ENCODE measurements around the gene SKI.

SKI gene

DNA sequence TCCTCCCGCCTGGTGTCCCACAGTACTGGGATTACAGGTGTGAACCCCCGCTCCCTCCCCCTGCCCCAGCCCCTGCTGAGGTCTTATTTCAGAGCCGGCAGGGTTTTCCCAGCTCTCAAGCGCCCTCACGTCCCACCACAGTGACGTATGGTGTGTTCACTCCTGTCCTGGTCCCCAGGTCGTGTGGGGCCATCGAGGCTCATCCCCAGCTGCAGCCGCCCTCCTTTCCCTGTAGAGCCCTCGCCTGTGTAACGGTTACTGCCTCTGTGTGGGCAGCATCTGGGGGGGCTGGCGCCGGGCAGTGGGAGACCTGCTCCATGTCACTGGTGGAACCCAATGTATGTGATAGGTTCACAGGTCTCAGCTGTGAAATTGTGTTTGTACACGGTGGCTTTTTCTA lies 23.2 kb downstream of the SKI start:
- Histone ChIP-seq H3K36me3 (ENCODE audit: control insufficient read depth, low read length) (peaks cover 4% of the 10 kb centered on the region; the same call in 1 of the 2 replicates), H3K4me1 (ENCODE audit: control insufficient read depth, low read length) (peaks cover 19% of the 10 kb centered on the region), H3K4me3 (ENCODE audit: low read length) (no peak overlapping the region), H3K27me3 (ENCODE audit: control insufficient read depth, low read length) (no peaks in the 10 kb centered on the region), H3K9me2 (replicated peaks; ENCODE audit: control insufficient read depth, low read length) (no peaks in the 10 kb centered on the region), H3F3A (ENCODE audit: control insufficient read depth, insufficient read depth) (peaks cover 19% of the 10 kb centered on the region), H3K79me2 (ENCODE audit: control insufficient read depth, low read length) (no peaks in the 10 kb centered on the region), H3K27ac (ENCODE audit: low read depth, low read length) (no peak overlapping the region), H3K4me2 (ENCODE audit: low read length) (no peak overlapping the region), H3K9me3 (ENCODE audit: control insufficient read depth, insufficient read depth, low read length) (peaks cover 43% of the 10 kb centered on the region), H4K20me1 (ENCODE audit: control insufficient read depth, insufficient read depth, low read depth, low read length) (no peaks in the 10 kb centered on the region)
- no peak for TF ChIP-seq EZH2phosphoT487 (IDR thresholded peaks at IDR 0.05; ENCODE audit: borderline replicate concordance, low read length)
- TF ChIP-seq, protein P1, sequence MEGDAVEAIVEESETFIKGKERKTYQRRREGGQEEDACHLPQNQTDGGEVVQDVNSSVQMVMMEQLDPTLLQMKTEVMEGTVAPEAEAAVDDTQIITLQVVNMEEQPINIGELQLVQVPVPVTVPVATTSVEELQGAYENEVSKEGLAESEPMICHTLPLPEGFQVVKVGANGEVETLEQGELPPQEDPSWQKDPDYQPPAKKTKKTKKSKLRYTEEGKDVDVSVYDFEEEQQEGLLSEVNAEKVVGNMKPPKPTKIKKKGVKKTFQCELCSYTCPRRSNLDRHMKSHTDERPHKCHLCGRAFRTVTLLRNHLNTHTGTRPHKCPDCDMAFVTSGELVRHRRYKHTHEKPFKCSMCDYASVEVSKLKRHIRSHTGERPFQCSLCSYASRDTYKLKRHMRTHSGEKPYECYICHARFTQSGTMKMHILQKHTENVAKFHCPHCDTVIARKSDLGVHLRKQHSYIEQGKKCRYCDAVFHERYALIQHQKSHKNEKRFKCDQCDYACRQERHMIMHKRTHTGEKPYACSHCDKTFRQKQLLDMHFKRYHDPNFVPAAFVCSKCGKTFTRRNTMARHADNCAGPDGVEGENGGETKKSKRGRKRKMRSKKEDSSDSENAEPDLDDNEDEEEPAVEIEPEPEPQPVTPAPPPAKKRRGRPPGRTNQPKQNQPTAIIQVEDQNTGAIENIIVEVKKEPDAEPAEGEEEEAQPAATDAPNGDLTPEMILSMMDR (IDR thresholded peaks at IDR 0.05; ENCODE audit: low read depth, low read length, poor library complexity, severe bottlenecking) = no peak

DNA sequence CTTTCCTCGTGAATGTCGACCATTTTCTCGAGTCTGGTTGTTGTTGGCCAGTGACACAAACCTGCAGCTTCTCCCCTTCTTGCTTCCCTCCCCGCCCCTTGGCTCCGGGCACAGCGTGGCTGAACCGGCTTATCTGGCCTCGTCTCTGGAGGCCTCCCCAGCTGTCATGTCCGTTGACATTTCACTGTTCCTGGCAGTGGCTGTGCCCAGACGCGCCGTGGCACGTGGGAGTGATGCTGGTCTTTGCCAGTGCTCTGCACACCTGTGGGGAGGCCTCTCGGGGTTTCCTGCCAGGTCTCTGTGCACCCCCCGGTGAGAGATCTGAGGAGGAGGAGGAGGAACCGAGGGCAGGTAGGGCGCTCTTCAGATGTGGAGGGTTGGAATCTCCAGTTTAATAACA lies 23.7 kb downstream of the SKI start:
- Histone ChIP-seq H3K79me2 (ENCODE audit: control insufficient read depth, low read length) (no peaks in the 10 kb centered on the region), H3K4me1 (ENCODE audit: control insufficient read depth, low read length) (peaks cover 19% of the 10 kb centered on the region), H3K27ac (ENCODE audit: low read depth, low read length) (no peak overlapping the region), H3K4me2 (ENCODE audit: low read length) (no peak overlapping the region), H3K9me3 (ENCODE audit: control insufficient read depth, insufficient read depth, low read length) (peaks cover 47% of the 10 kb centered on the region), H3K9me2 (replicated peaks; ENCODE audit: control insufficient read depth, low read length) (no peaks in the 10 kb centered on the region), H3K36me3 (ENCODE audit: control insufficient read depth, low read length) (peaks cover 4% of the 10 kb centered on the region; the same call in 1 of the 2 replicates), H3K4me3 (ENCODE audit: low read length) (no peak overlapping the region), H3K27me3 (ENCODE audit: control insufficient read depth, low read length) (no peaks in the 10 kb centered on the region), H4K20me1 (ENCODE audit: control insufficient read depth, insufficient read depth, low read depth, low read length) (no peaks in the 10 kb centered on the region), H3F3A (ENCODE audit: control insufficient read depth, insufficient read depth) (peaks cover 24% of the 10 kb centered on the region)
- TF ChIP-seq EZH2phosphoT487 (IDR thresholded peaks at IDR 0.05; ENCODE audit: borderline replicate concordance, low read length) = no peak
- TF ChIP-seq, protein P1 (IDR thresholded peaks at IDR 0.05; ENCODE audit: low read depth, low read length, poor library complexity, severe bottlenecking) = no peak

DNA sequence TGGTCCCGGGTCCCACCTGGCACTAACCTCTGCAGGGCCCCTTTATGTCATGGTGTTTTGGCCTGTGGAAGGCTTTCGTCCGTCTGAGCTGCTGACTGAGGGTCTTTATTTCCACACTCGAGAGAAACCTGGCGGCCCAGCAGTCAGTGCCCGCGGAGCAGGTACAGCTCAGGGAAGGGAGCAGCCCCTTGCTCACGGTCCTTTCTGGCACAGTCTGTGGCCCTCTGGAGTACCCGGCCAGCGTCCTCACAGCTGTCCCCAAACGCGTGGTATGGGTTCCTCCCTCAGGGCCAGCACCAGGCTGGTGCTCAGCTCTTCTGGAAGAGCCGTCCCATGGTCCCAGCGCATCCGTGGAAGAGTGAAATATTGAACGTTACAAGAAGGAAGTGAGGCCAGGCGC lies 24.3 kb downstream of the SKI start:
- Histone ChIP-seq H4K20me1 (ENCODE audit: control insufficient read depth, insufficient read depth, low read depth, low read length) (no peaks in the 10 kb centered on the region), H3K27ac (ENCODE audit: low read depth, low read length) (no peak overlapping the region), H3K36me3 (ENCODE audit: control insufficient read depth, low read length) (peaks cover 4% of the 10 kb centered on the region; the same call in 1 of the 2 replicates), H3K9me3 (ENCODE audit: control insufficient read depth, insufficient read depth, low read length) (peaks cover 48% of the 10 kb centered on the region), H3K79me2 (ENCODE audit: control insufficient read depth, low read length) (no peaks in the 10 kb centered on the region), H3K4me1 (ENCODE audit: control insufficient read depth, low read length) (peaks cover 19% of the 10 kb centered on the region), H3K4me2 (ENCODE audit: low read length) (no peak overlapping the region), H3K27me3 (ENCODE audit: control insufficient read depth, low read length) (no peaks in the 10 kb centered on the region), H3K4me3 (ENCODE audit: low read length) (no peak overlapping the region), H3F3A (ENCODE audit: control insufficient read depth, insufficient read depth) (peaks cover 24% of the 10 kb centered on the region), H3K9me2 (replicated peaks; ENCODE audit: control insufficient read depth, low read length) (no peaks in the 10 kb centered on the region)
- TF ChIP-seq EZH2phosphoT487 (IDR thresholded peaks at IDR 0.05; ENCODE audit: borderline replicate concordance, low read length) = no peak

GRCh38 chr1:2253036-2253796 lies 25.1 kb downstream of the SKI start:
- peaks cover 48% of the 10 kb centered on the region for H3K9me3 ChIP-seq (ENCODE audit: control insufficient read depth, insufficient read depth, low read length)
- no peak overlapping the region for H3K4me3 ChIP-seq (ENCODE audit: low read length)
- no peak overlapping the region for H3K27ac ChIP-seq (ENCODE audit: low read depth, low read length)
- peaks cover 19% of the 10 kb centered on the region for H3K4me1 ChIP-seq (ENCODE audit: control insufficient read depth, low read length)
- no peak overlapping the region for H3K4me2 ChIP-seq (ENCODE audit: low read length)
- H3F3A ChIP-seq (ENCODE audit: control insufficient read depth, insufficient read depth) = peaks cover 24% of the 10 kb centered on the region
- no peaks in the 10 kb centered on the region for H3K9me2 ChIP-seq (replicated peaks; ENCODE audit: control insufficient read depth, low read length)
- H4K20me1 ChIP-seq (ENCODE audit: control insufficient read depth, insufficient read depth, low read depth, low read length) = no peaks in the 10 kb centered on the region
- no peak for TF ChIP-seq EZH2phosphoT487 (IDR thresholded peaks at IDR 0.05; ENCODE audit: borderline replicate concordance, low read length)
- TF ChIP-seq, protein P1 (IDR thresholded peaks at IDR 0.05; ENCODE audit: low read depth, low read length, poor library complexity, severe bottlenecking) = no peak
- H3K36me3 ChIP-seq (ENCODE audit: control insufficient read depth, low read length) = peaks cover 4% of the 10 kb centered on the region; the same call in 1 of the 2 replicates
- H3K27me3 ChIP-seq (ENCODE audit: control insufficient read depth, low read length) = no peaks in the 10 kb centered on the region
- no peaks in the 10 kb centered on the region for H3K79me2 ChIP-seq (ENCODE audit: control insufficient read depth, low read length)
